ENCODE data around the gene TNNI2. TPM values are rescaled to one million over a fixed set of nuclear protein-coding genes. Genes with fewer than 3 reads are reported as not detected.

TNNI2 gene
- total RNA-seq, 4 donors from 2014 or later = 1.8 to 12.6 TPM; not detected in 2

GRCh38 chr11:1846453-1846932 lies 7.7 kb downstream of the TNNI2 start:
- TF ChIP-seq, protein P1, sequence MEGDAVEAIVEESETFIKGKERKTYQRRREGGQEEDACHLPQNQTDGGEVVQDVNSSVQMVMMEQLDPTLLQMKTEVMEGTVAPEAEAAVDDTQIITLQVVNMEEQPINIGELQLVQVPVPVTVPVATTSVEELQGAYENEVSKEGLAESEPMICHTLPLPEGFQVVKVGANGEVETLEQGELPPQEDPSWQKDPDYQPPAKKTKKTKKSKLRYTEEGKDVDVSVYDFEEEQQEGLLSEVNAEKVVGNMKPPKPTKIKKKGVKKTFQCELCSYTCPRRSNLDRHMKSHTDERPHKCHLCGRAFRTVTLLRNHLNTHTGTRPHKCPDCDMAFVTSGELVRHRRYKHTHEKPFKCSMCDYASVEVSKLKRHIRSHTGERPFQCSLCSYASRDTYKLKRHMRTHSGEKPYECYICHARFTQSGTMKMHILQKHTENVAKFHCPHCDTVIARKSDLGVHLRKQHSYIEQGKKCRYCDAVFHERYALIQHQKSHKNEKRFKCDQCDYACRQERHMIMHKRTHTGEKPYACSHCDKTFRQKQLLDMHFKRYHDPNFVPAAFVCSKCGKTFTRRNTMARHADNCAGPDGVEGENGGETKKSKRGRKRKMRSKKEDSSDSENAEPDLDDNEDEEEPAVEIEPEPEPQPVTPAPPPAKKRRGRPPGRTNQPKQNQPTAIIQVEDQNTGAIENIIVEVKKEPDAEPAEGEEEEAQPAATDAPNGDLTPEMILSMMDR (IDR thresholded peaks at IDR 0.05; ENCODE audit: low read depth) = no peak

GRCh38 chr11:1847006-1847735 lies 8.4 kb downstream of the TNNI2 start:
- TF ChIP-seq, protein P1 (IDR thresholded peaks at IDR 0.05; ENCODE audit: low read depth) = no peak

GRCh38 chr11:1847926-1848639 lies 9.3 kb downstream of the TNNI2 start:
- TF ChIP-seq, protein P1 (IDR thresholded peaks at IDR 0.05; ENCODE audit: low read depth) = no peak

GRCh38 chr11:1848640-1849430 lies 10.1 kb downstream of the TNNI2 start:
- TF ChIP-seq, protein P1 (IDR thresholded peaks at IDR 0.05; ENCODE audit: low read depth) = no peak

DNA sequence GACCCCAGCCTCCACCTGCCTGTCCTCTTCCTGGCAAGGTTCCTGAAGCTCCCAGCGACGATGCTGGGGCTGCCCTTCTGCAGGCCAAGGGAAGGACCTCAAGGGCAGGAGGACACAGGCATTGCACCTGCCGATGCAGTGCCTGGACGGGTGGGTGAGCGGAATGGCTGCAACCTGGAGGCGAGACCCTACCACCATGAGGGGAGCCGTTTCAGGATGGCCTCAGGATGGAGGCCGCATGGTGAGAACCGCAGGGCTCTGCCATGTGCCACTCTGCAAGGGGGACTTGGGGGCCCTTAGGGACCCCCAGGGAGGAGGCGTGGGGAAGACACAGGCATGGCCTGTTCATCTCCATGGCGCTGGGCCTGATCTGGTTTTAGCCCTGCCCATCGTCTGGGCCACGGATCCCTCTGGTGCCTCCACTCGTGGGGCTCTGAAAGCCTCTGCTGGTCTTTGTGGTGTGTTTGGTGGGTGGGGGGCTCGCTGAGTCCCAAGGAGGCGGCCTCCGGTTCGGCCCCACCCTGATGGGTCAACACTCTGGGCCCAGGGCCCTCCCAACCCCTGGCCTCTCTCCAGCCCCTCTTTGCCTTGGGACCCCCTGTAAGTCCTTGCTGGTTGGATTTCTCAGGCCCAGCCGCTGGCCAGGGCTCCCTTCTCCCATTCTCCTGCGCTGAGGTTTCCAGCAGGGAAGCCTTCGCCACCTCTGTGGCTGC lies 12.8 kb downstream of the TNNI2 start:
- TF ChIP-seq, protein P1 (IDR thresholded peaks at IDR 0.05; ENCODE audit: low read depth) = no peak

DNA sequence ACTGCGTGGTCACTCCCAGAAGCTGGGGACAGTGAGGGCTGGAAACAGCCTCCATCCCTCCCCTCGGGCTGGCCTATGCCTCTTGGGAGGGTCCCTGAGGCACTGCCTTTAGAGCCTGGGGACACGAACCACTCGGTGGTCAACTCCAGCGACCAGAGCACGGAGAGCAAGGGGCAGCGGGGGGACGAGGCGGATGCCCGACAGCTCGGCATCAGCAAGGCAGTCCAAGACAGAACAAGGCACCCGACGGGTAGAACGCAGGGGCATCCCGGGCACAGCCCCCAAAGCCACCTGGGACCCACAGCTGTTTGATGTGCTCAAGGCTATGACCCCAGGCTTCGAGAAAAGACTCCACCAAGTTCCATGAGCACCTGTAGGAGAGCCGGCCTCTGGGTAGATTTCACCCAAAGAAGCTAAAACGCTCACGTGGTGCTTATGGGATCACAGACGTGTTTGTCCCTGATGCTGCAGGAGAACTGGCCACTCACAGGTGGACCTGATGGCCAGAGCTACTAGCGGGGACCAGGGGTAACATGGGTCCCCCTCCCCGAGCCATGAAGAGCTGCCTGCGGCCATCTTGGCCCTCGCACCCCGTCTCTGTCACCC lies 13.6 kb downstream of the TNNI2 start:
- TF ChIP-seq, protein P1 (IDR thresholded peaks at IDR 0.05; ENCODE audit: low read depth) = no peak

All from subcutaneous adipose tissue (tissue), 4 donors.